Esophagus squamous epithelium (tissue), 5 donors: ENCODE results near the gene PTK6. TPM values are rescaled to one million over a fixed set of nuclear protein-coding genes. Genes with fewer than 3 reads are reported as not detected.

ENCODE experiments used
- DNase-seq: peaks from one replicate; lab custom pipeline; 2025; lab: John Stamatoyannopoulos, UW
- H3K27ac ChIP-seq, 4 donors: fragments of 200-600 bp; sonication (generic); one replicate each; pipeline ENCODE4 v1.5.1; 2016 to 2019; ENCODE audit warnings: mild to moderate bottlenecking in 1 of 4
- H3K27me3 ChIP-seq, 4 donors: fragments of 200-600 bp; sonication (generic); 1 replicate in 3 of 4; 2 replicates in 1 of 4; pipeline versions ENCODE4 v1.5.1 to v1.6.0; 2017 to 2021; ENCODE audit warnings: antibody characterized with exemption in 1 of 4
- H3K36me3 ChIP-seq, 3 donors: fragments of 200-600 bp; sonication (generic); one replicate each; pipeline ENCODE4 v1.5.1; 2016 to 2019
- H3K4me1 ChIP-seq, 3 donors: fragments of 200-600 bp; sonication (generic); one replicate each; pipeline ENCODE4 v1.5.1; 2017 to 2019
- H3K4me3 ChIP-seq, 4 donors: fragments of 200-600 bp; sonication (generic); 1 replicate in 3 of 4; 2 replicates in 1 of 4; pipeline ENCODE4 v1.5.1; 2016 to 2019; ENCODE audit warnings: mild to moderate bottlenecking in 2 of 4, moderate library complexity in 1 of 4
- H3K9me3 ChIP-seq, 3 donors: fragments of 200-600 bp; sonication (generic); one replicate each; pipeline ENCODE4 v1.5.1; 2016 to 2019
- POLR2A ChIP-seq, 4 donors: fragments of 450-650 bp; IDR thresholded peaks; one replicate each; pipeline ENCODE4 v1.6.1; 2017; ENCODE audit warnings: antibody characterized with exemption in 4 of 4, mild to moderate bottlenecking in 4 of 4, moderate library complexity in 3 of 4
- WGBS, 2 donors: methylation state at CpG; one replicate each; pipeline ENCODE4 v1.1.5; 2018; 5-methylcytosine and 5-hydroxymethylcytosine counted together
- intact Hi-C: fragments of 100-400 bp; cut with DNase I; formaldehyde crosslinking; loops from one replicate; pipeline ENCODE4 v1.15.0; 2022
- total RNA-seq, 4 donors: library from RNA; depleted of rRNA; stranded (reverse); fragments of >200 nt; gene quantifications; one replicate each; pipeline ENCODE4 v1.1.0, GENCODE V29; 2016
- TF ChIP-seq, protein P1 (sequence below), 6 experiments: fragments of 450-650 bp in 4 of 6; fragments of 200-600 bp in 2 of 6; sonication (generic) in 2 of 6; IDR thresholded peaks; one replicate each; pipeline ENCODE4 v1.5.1; 2016 to 2019; ENCODE audit warnings: antibody characterized with exemption in 6 of 6, mild to moderate bottlenecking in 4 of 6, moderate library complexity in 4 of 6
- donor health status: DM: yes; HTN: yes; CAD: no.

The PTK6 gene
- total RNA-seq, 4 donors from 2014 or later, result 40.8 to 133 (median 49.7) TPM

- Histone ChIP-seq H3K27me3 (peaks cover 0 to 54% (median 0%) of the 10 kb centered on the region in 4 donors), H3K9me3 (no peaks in the 10 kb centered on the region), H3K4me3 (no peak overlapping the region), H3K27ac (no peak overlapping the region), H3K36me3 (peaks cover 0 to 10% (median 0%) of the 10 kb centered on the region in 3 donors), H3K4me1 (peaks cover 0 to 2% (median 0%) of the 10 kb centered on the region in 3 donors)
- intact Hi-C loops, result no loop called here
- TF ChIP-seq, protein P1, sequence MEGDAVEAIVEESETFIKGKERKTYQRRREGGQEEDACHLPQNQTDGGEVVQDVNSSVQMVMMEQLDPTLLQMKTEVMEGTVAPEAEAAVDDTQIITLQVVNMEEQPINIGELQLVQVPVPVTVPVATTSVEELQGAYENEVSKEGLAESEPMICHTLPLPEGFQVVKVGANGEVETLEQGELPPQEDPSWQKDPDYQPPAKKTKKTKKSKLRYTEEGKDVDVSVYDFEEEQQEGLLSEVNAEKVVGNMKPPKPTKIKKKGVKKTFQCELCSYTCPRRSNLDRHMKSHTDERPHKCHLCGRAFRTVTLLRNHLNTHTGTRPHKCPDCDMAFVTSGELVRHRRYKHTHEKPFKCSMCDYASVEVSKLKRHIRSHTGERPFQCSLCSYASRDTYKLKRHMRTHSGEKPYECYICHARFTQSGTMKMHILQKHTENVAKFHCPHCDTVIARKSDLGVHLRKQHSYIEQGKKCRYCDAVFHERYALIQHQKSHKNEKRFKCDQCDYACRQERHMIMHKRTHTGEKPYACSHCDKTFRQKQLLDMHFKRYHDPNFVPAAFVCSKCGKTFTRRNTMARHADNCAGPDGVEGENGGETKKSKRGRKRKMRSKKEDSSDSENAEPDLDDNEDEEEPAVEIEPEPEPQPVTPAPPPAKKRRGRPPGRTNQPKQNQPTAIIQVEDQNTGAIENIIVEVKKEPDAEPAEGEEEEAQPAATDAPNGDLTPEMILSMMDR (IDR thresholded peaks at IDR 0.05), result no peak
- TF ChIP-seq POLR2A (IDR thresholded peaks at IDR 0.05), result no peak
- WGBS, 2 donors, result 67 to 83% methylated on average over 3 of the region's 3 CpGs
- no peak for DNase-seq
These were observed 24.0 kb downstream of the PTK6 start for GRCh38 chr20:63513207-63513606.

DNA sequence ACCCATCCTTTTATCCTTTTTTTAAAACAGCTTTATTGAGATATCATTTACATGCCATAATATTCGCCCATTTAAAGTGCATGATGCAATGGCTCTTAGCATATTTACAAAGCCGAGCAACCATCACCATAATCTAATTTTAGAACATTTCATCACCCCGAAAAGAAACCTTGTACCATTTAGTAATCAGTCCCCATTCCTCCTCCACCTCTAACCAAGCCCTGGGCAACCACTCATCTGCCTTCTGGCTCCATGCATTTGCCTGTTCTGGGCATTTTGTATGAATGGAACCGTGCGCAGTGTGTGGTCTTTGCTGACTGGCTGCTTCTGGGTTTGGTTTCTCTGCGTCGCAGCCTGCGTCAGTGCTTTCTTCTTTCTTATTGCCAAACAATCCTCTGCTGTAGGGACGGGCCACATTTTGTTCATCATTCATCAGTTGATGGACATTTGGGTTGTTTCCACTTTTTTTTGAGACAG is 28.1 kb downstream of the PTK6 start:
- no peaks in the 10 kb centered on the region for H3K36me3 ChIP-seq
- peaks cover 0 to 94% (median 0%) of the 10 kb centered on the region in 4 donors for H3K27me3 ChIP-seq
- WGBS, 2 donors, result 70 to 80% methylated on average over 9 of the region's 9 CpGs
- H3K27ac ChIP-seq, result no peak overlapping the region
- H3K4me1 ChIP-seq, result no peaks in the 10 kb centered on the region
- no peak for TF ChIP-seq POLR2A (IDR thresholded peaks at IDR 0.05)
- TF ChIP-seq, protein P1 (IDR thresholded peaks at IDR 0.05), result no peak
- peaks cover 0 to 15% (median 0%) of the 10 kb centered on the region in 3 donors for H3K9me3 ChIP-seq
- intact Hi-C loops, result no loop called here
- no peak overlapping the region for H3K4me3 ChIP-seq
- DNase-seq, result no peak

DNA sequence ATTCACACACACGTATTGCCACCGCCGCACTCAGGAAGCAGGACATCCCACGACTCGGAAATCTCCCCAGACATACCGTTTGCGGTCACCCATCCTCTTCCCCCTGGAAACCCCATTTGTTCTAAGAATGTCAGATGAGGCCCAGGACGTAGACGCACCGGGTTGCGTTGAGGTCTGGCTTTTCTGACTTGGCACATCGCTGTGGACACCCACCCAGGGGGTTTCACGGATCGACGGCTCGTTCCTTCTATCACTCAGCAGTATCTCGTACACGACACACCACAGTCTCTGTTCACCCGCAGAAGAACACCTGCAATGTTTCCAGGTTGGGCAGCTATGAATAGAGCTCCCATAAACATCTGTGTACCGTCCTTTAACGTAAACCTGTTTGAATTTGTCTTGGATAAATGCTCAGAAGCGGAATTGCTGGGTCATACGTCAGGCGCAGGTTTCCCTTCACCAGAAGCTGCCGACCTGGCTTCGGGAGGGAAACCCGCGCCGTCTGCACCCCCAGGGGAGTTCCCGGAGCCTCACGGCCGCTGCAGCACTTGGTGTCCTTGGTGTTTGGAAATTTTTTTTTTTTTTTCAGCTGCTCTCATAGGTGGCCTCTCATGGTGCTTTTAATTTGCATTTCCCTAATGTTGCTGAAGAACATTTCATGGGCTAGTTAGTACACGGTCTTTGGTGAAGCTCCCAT is 29.0 kb downstream of the PTK6 start:
- WGBS, 2 donors, result 80 to 82% methylated on average over 30 to 33 of the region's 33 CpGs
- no peaks in the 10 kb centered on the region for H3K4me1 ChIP-seq
- TF ChIP-seq, protein P1 (IDR thresholded peaks at IDR 0.05), result no peak
- peaks cover 0 to 94% (median 0%) of the 10 kb centered on the region in 4 donors for H3K27me3 ChIP-seq
- H3K9me3 ChIP-seq, result peaks cover 0 to 15% (median 0%) of the 10 kb centered on the region in 3 donors
- no peak overlapping the region for H3K27ac ChIP-seq
- no peak for DNase-seq
- no peaks in the 10 kb centered on the region for H3K36me3 ChIP-seq
- intact Hi-C loops, result no loop called here
- no peak overlapping the region for H3K4me3 ChIP-seq

- TF ChIP-seq, protein P1 (IDR thresholded peaks at IDR 0.05), result no peak
- no peak for TF ChIP-seq POLR2A (IDR thresholded peaks at IDR 0.05)
- Histone ChIP-seq H3K9me3 (peaks cover 0 to 15% (median 0%) of the 10 kb centered on the region in 3 donors), H3K27ac (no peak overlapping the region), H3K36me3 (no peaks in the 10 kb centered on the region), H3K4me1 (no peaks in the 10 kb centered on the region), H3K4me3 (no peak overlapping the region), H3K27me3 (peaks cover 0 to 95% (median 0%) of the 10 kb centered on the region in 4 donors)
- WGBS, 2 donors, result 81 to 84% methylated on average over 13 to 22 of the region's 30 CpGs
- no peak for DNase-seq
- intact Hi-C loops, result no loop called here
These were observed 30.0 kb downstream of the PTK6 start for GRCh38 chr20:63507083-63507743.

DNA sequence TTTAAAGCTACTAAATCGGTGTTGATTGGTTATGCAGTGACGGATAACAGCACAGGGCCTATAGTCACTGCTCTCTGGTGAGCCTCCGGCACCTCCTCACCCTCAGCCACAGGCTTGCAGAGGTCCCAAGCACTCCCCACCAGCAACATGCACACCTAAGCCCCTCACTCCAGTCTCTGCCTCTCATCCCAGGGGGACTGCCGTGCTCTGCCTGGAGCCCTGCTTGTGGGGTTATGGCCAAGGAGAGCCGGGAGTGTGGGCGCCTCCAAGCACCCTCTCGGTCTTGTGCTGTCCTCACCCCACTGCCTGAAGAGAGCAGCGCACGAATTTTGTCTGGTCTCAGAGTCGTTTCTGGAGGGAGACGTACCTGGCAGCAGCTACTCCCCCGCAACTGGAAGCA is 31.5 kb downstream of the PTK6 start:
- Histone ChIP-seq H3K4me1 (no peaks in the 10 kb centered on the region), H3K36me3 (no peaks in the 10 kb centered on the region), H3K4me3 (no peak overlapping the region), H3K27ac (no peak overlapping the region), H3K27me3 (peaks cover 0 to 96% (median 0%) of the 10 kb centered on the region in 4 donors), H3K9me3 (peaks cover 0 to 15% (median 0%) of the 10 kb centered on the region in 3 donors)
- 75 to 89% methylated on average over 11 of the region's 12 CpGs for WGBS, 2 donors
- TF ChIP-seq, protein P1 (IDR thresholded peaks at IDR 0.05), result no peak
- no peak for DNase-seq
- intact Hi-C loops, result no loop called here
